GM10847 (cell line): ENCODE results near the gene ULK2.

Source experiments
- POLR2A ChIP-seq: IDR thresholded peaks from 2 replicates; pipeline ENCODE4 v1.6.1; 2011; ENCODE audit not compliant: insufficient read length; ENCODE audit errors: extremely low read depth

The ULK2 gene

DNA sequence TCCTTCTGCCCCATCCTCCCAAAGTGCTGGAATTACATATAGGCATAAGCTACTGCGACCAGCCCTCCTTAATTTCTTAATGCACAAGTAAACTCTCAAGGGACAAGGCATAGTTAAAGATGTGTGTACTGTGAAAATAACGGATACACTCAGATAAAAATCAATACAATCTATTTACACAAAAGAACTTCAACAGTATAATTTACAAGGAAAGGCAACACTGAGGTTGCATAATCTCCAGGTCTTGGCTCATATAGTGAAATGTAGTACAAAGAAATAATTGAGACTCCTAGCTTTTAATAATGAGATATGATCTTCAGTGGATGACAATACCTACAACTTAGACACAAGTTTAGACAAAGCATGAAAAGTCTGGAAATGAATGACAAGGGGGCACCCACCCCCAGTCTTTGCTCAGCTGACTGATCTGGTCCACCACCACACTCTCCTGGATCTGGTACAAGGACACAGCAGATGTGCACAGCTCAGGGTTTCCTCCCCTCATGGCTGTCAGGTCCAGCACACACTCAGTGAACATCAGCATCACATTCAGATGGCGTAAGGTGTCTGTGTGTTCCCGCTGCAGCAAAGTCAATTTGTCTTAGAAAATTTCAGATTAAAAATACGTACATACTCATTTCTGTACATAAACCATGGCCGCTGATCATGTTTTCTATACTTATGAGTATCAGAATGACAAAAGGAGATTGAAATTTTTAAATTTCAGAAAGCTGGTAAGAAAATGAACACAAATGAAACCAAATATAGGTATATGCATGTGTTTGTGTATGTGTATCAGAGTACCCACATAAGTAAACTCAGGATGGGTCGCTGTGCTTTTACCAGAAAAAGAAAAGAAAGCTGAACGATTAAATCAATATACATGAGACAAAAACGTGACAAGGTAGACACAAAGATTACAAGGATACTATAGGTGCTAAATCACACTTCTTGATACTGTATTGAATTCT, 86.0 kb downstream of the ULK2 start:
- no peak for TF ChIP-seq POLR2A

- TF ChIP-seq POLR2A: no peak
These were observed 86.9 kb downstream of the ULK2 start for GRCh38 chr17:19780846-19781245.

GRCh38 chr17:19773534-19773933, 94.2 kb downstream of the ULK2 start:
- no peak for TF ChIP-seq POLR2A

GRCh38 chr17:19771971-19772630, 95.6 kb downstream of the ULK2 start:
- TF ChIP-seq POLR2A: no peak

- no peak for TF ChIP-seq POLR2A
These were observed 96.6 kb downstream of the ULK2 start for GRCh38 chr17:19770985-19771735.

GRCh38 chr17:19769946-19770652, 97.6 kb downstream of the ULK2 start:
- no peak for TF ChIP-seq POLR2A

GRCh38 chr17:19768046-19768782, 99.5 kb downstream of the ULK2 start:
- no peak for TF ChIP-seq POLR2A

DNA sequence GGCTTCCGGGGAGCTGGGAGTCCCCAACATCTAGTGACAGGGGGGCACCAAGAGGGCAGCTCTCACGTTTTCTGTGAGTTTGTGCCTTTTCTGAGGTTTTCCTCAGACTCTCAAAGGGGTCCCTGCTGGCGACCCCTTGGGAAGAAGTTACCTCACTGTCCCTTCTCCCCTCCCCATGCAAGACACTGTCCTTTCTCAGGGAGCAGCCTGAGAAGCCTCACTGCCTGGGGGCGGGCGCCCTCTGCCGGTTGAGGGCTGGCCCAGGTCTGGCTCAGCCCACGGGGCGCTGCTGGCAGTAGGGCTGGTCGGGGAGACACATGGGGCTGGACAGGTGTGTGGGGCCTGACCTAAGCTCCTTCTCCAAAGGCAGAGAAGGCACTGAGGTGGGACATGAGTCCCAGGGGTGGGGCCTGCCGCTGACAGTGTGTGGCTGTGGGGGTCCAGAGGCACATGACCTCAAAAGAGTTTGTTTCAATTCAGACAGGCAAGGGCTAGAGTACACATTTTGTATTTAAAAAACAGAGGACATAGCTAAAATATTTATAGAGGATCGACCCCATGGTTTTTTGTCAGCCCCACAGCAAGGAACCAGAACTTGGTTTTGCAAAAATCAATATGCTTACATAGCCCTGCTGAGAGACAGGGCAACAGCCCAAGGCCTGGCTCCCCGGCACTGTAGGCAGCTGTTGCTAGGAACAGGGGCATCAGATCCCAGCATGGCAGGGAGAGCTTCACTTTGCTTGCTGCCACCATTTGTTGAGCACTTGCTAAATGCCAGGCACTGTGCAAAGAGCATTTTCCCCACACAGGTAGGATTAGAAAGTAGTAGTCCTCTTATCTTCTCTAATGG, 101.1 kb downstream of the ULK2 start:
- TF ChIP-seq POLR2A: no peak

GRCh38 chr17:19766016-19766415, 101.7 kb downstream of the ULK2 start:
- no peak for TF ChIP-seq POLR2A

- no peak for TF ChIP-seq POLR2A
These were observed 104.3 kb downstream of the ULK2 start for GRCh38 chr17:19763416-19763815.

- TF ChIP-seq POLR2A: no peak
These were observed 105.2 kb downstream of the ULK2 start for GRCh38 chr17:19762515-19762961.

- TF ChIP-seq POLR2A: no peak
These were observed 107.0 kb downstream of the ULK2 start for GRCh38 chr17:19760746-19761145.
